Prostate gland (tissue), 1 donor: ENCODE data around the gene UXS1.

ENCODE experiments used
- POLR2A ChIP-seq: fragments of 450-650 bp; IDR thresholded peaks from one replicate; pipeline ENCODE4 v1.6.1; 2016; ENCODE audit warnings: antibody characterized with exemption, mild to moderate bottlenecking
- POLR2AphosphoS5 ChIP-seq: sonication (generic); formaldehyde crosslinking; IDR thresholded peaks from one replicate; pipeline ENCODE4 v1.6.1; 2017; ENCODE audit warnings: antibody characterized with exemption

DNA sequence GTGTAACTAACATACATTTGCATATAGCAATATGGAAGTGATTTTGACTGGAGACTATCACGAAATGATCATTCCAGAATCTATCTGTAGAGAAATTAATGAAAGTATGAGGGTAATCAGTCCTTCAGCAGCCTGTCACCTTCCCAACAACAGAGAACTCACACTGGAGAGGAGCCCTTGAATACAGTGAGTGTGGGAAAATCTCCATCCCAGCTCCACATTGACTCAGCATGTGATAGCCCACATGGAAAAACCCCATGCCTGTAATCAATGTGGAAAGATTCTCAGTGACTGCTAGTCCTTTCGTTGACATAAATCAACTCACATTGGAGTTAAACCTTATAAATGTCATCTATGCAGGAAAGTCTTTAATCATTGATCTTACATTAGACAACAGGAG lies 13.1 kb upstream of the UXS1 start:
- TF ChIP-seq POLR2AphosphoS5: no peak
- no peak for TF ChIP-seq POLR2A
